ENCODE measurements around the gene GATAD2A. TPM values are rescaled to one million over a fixed set of nuclear protein-coding genes. Genes with fewer than 3 reads are reported as not detected.

Gene GATAD2A
- total RNA-seq, 1 donor from 2014 or later: 75.6 TPM

DNA sequence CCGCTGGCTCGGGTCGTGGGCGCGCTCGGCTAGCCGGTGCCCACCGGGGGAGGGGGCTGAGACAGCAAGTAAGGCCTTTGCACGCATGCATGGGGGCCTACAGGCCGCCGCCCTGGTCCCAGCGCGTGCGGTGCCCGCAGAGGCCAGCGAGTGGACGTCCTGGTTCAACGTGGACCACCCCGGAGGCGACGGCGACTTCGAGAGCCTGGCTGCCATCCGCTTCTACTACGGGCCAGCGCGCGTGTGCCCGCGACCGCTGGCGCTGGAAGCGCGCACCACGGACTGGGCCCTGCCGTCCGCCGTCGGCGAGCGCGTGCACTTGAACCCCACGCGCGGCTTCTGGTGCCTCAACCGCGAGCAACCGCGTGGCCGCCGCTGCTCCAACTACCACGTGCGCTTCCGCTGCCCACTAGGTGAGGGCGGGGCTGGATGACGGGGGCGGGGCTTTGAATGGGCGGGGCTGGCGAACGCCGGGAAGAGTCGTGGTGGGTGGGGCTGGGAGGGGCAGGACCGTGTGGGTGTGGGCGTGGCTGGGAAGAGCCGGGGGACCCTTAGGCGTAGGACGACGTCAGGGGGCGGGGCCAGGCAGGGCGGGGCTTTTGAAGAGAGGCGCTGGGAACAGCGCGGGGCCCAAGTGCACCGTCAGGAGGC is 134.7 kb downstream of the GATAD2A start:
- no peak overlapping the region for H3K27ac Mint-ChIP-seq (ENCODE audit: unreplicated experiment)
- H3K4me1 Mint-ChIP-seq (ENCODE audit: unreplicated experiment): peaks cover 12% of the 10 kb centered on the region
- DNase-seq (ENCODE audit: extremely low spot score, unreplicated experiment): no peak
- H3K4me3 Mint-ChIP-seq (ENCODE audit: unreplicated experiment): no peak overlapping the region
- no peaks in the 10 kb centered on the region for H3K36me3 Mint-ChIP-seq (ENCODE audit: unreplicated experiment)
- H3K9me3 Mint-ChIP-seq (ENCODE audit: unreplicated experiment): no peaks in the 10 kb centered on the region
- H3K27me3 Mint-ChIP-seq (ENCODE audit: unreplicated experiment): no peaks in the 10 kb centered on the region
- TF ChIP-seq, protein P1, sequence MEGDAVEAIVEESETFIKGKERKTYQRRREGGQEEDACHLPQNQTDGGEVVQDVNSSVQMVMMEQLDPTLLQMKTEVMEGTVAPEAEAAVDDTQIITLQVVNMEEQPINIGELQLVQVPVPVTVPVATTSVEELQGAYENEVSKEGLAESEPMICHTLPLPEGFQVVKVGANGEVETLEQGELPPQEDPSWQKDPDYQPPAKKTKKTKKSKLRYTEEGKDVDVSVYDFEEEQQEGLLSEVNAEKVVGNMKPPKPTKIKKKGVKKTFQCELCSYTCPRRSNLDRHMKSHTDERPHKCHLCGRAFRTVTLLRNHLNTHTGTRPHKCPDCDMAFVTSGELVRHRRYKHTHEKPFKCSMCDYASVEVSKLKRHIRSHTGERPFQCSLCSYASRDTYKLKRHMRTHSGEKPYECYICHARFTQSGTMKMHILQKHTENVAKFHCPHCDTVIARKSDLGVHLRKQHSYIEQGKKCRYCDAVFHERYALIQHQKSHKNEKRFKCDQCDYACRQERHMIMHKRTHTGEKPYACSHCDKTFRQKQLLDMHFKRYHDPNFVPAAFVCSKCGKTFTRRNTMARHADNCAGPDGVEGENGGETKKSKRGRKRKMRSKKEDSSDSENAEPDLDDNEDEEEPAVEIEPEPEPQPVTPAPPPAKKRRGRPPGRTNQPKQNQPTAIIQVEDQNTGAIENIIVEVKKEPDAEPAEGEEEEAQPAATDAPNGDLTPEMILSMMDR (IDR thresholded peaks at IDR 0.05): no peak

DNA sequence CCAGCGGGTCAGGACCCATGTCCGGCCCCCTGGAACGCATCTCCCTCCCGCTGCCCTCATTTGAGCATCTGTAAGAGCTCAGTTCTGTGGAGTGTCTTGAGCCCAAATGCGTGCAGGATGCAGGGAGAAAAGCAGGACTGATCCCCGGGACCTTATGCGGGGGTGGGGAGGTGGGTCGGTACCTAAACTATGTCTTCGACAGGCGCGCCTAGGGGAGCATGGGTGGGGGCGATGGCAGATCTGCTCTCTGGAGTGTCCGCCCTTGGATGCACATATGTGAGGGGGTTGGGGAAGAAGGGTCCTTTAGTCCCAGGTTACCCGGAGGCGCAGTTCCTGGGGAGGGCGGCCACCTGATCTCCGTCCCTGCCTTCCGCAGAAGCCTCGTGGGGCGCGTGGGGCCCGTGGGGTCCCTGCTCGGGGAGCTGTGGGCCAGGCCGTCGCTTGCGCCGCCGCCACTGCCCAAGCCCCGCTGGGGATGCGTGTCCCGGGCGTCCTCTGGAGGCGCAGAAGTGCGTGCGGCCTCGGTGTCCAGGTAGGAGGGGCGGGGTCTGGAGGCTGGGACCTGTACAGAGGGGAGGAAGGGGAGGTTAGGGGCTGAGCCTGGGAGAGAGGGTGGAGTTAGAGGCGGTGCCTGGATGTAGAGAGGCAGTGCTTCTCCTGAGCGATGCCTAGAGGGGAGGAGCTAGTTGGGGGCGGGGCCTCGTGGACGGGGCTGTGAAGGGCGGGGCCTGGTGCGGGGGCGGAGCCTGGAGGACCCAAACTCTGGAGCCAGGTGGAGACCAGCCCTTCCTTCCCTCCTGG is 135.4 kb downstream of the GATAD2A start:
- Mint-ChIP-seq H3K4me3 (ENCODE audit: unreplicated experiment) (no peak overlapping the region), H3K9me3 (ENCODE audit: unreplicated experiment) (no peaks in the 10 kb centered on the region), H3K27me3 (ENCODE audit: unreplicated experiment) (no peaks in the 10 kb centered on the region), H3K4me1 (ENCODE audit: unreplicated experiment) (peaks cover 12% of the 10 kb centered on the region), H3K36me3 (ENCODE audit: unreplicated experiment) (no peaks in the 10 kb centered on the region), H3K27ac (ENCODE audit: unreplicated experiment) (no peak overlapping the region)
- DNase-seq (ENCODE audit: extremely low spot score, unreplicated experiment): no peak
- TF ChIP-seq, protein P1 (IDR thresholded peaks at IDR 0.05): no peak

DNA sequence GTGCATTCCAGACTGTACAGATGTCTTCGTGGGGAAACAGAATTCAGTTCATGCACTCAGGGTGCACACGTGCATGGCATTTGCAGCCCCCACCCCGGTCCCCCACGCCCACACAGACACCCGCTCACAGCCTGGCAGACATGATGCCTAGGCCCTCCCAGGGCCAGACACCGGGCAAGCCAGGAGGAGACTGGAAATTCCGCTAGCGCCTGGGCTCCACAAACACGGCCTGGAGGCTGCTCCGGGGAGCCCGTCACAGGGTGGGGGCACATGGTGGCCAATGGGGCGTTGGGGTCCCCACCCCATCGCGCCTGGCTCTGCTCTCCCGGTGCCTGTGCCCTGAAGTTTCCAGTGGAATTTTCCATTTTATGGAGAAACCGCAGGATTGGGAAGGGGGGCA is 136.1 kb downstream of the GATAD2A start:
- no peak overlapping the region for H3K27ac Mint-ChIP-seq (ENCODE audit: unreplicated experiment)
- H3K9me3 Mint-ChIP-seq (ENCODE audit: unreplicated experiment): no peaks in the 10 kb centered on the region
- no peak overlapping the region for H3K4me3 Mint-ChIP-seq (ENCODE audit: unreplicated experiment)
- TF ChIP-seq, protein P1 (IDR thresholded peaks at IDR 0.05): no peak
- H3K4me1 Mint-ChIP-seq (ENCODE audit: unreplicated experiment): peaks cover 12% of the 10 kb centered on the region
- H3K36me3 Mint-ChIP-seq (ENCODE audit: unreplicated experiment): no peaks in the 10 kb centered on the region
- no peaks in the 10 kb centered on the region for H3K27me3 Mint-ChIP-seq (ENCODE audit: unreplicated experiment)
- no peak for DNase-seq (ENCODE audit: extremely low spot score, unreplicated experiment)

DNA sequence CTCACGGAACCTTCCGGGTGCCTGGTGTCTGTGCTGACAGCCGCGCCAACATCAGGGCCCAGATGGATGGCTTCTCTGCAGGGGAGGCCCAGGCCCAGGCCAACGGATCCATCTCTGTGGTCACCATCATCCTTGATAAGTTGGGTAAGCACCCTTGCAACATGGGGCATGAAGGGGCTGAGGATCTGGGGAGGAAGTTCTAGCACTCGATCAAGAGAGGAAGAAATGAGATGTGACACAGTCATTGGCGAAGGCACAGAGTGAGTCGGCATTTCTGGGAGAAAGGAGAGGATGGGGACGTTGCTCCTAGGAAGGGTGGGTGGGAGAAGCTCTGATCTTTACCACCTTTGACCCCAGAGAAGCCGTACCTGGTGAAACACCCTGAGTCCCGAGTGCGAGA is 137.0 kb downstream of the GATAD2A start:
- TF ChIP-seq, protein P1 (IDR thresholded peaks at IDR 0.05): no peak
- Mint-ChIP-seq H3K4me1 (ENCODE audit: unreplicated experiment) (peaks cover 10% of the 10 kb centered on the region), H3K27ac (ENCODE audit: unreplicated experiment) (no peak overlapping the region), H3K4me3 (ENCODE audit: unreplicated experiment) (no peak overlapping the region), H3K36me3 (ENCODE audit: unreplicated experiment) (no peaks in the 10 kb centered on the region), H3K9me3 (ENCODE audit: unreplicated experiment) (no peaks in the 10 kb centered on the region), H3K27me3 (ENCODE audit: unreplicated experiment) (no peaks in the 10 kb centered on the region)
- DNase-seq (ENCODE audit: extremely low spot score, unreplicated experiment): no peak

DNA sequence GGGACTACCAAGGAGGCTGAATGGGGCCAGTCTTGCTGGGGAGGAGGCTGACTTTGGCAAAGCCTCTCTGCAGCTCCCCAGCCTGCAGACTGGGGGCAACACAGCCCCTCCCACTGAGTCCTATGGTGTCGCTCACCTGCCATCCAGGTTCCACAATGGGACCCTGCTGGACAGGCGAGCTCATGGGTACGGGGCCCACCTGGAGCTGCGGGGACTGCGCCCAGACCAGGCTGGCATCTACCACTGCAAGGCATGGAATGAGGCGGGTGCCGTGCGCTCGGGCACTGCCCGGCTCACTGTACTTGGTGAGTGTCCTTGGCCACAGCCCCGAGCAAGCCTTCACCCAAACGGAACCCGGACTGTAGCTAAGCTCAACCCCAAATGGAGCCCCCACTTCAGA is 137.6 kb downstream of the GATAD2A start:
- Mint-ChIP-seq H3K36me3 (ENCODE audit: unreplicated experiment) (no peaks in the 10 kb centered on the region), H3K4me1 (ENCODE audit: unreplicated experiment) (peaks cover 7% of the 10 kb centered on the region), H3K9me3 (ENCODE audit: unreplicated experiment) (no peaks in the 10 kb centered on the region), H3K4me3 (ENCODE audit: unreplicated experiment) (no peak overlapping the region), H3K27me3 (ENCODE audit: unreplicated experiment) (no peaks in the 10 kb centered on the region), H3K27ac (ENCODE audit: unreplicated experiment) (no peak overlapping the region)
- DNase-seq (ENCODE audit: extremely low spot score, unreplicated experiment): no peak
- TF ChIP-seq, protein P1 (IDR thresholded peaks at IDR 0.05): no peak
